MM.1S (cell line): Measurements from ENCODE around the gene ARID4A.

ENCODE experiments used
- DNase-seq: peaks from one replicate; pipeline ENCODE4 v3.0.0-alpha.2; 2015
- H2AFZ ChIP-seq: fragments of 300-600 bp; sonication (generic); 2 replicates; pipeline ENCODE4 v1.6.0; 2016; ENCODE audit warnings: antibody characterized with exemption, low read length
- H3F3A ChIP-seq: fragments of 300-600 bp; sonication (generic); 2 replicates; pipeline ENCODE4 v1.6.1; 2016; ENCODE audit warnings: mild to moderate bottlenecking, antibody characterized with exemption, low read length, moderate library complexity, mixed read lengths; ENCODE audit not compliant: insufficient read depth
- H3K27ac ChIP-seq: fragments of 300-600 bp; sonication (generic); 2 replicates; pipeline ENCODE4 v1.5.1; 2016; ENCODE audit warnings: mild to moderate bottlenecking, low read length
- H3K27me3 ChIP-seq: fragments of 300-600 bp; sonication (generic); replicated peaks from 2 replicates; pipeline ENCODE4 v1.6.0; 2016; ENCODE audit warnings: low read length; ENCODE audit not compliant: insufficient read depth
- H3K36me3 ChIP-seq: fragments of 300-600 bp; sonication (generic); replicated peaks from 2 replicates; pipeline ENCODE4 v1.6.1; 2016; ENCODE audit warnings: mild to moderate bottlenecking, low read length, mixed read lengths; ENCODE audit not compliant: insufficient read depth
- H3K4me1 ChIP-seq: fragments of 300-600 bp; sonication (generic); 2 replicates; pipeline ENCODE4 v1.6.1; 2016; ENCODE audit warnings: low read length, mixed read lengths
- H3K4me2 ChIP-seq: fragments of 300-600 bp; sonication (generic); 2 replicates; pipeline ENCODE4 v1.6.0; 2016; ENCODE audit warnings: low read depth, low read length
- H3K4me3 ChIP-seq: fragments of 300-600 bp; sonication (generic); 2 replicates; pipeline ENCODE4 v1.5.1; 2016; ENCODE audit warnings: low read length, mixed read lengths
- H3K79me2 ChIP-seq: fragments of 300-600 bp; sonication (generic); 2 replicates; pipeline ENCODE4 v1.6.1; 2016; ENCODE audit warnings: mixed run types, low read length, mixed read lengths
- H3K9ac ChIP-seq: fragments of 300-600 bp; sonication (generic); 2 replicates; pipeline ENCODE4 v1.6.1; 2016; ENCODE audit warnings: low read length, mixed read lengths
- H3K9me2 ChIP-seq: fragments of 300-600 bp; sonication (generic); replicated peaks from 2 replicates; pipeline ENCODE4 v1.6.1; 2016; ENCODE audit warnings: mild to moderate bottlenecking, low read length, mixed read lengths; ENCODE audit not compliant: insufficient read depth
- H3K9me3 ChIP-seq: fragments of 300-600 bp; sonication (generic); replicated peaks from 2 replicates; pipeline ENCODE4 v1.6.1; 2016; ENCODE audit warnings: mild to moderate bottlenecking, low read length, mixed read lengths; ENCODE audit not compliant: insufficient read depth
- H4K20me1 ChIP-seq: fragments of 300-600 bp; sonication (generic); 2 replicates; pipeline ENCODE4 v1.6.1; 2016; ENCODE audit warnings: mild to moderate bottlenecking, low read length, moderate library complexity, mixed read lengths; ENCODE audit not compliant: insufficient read depth
- EZH2 ChIP-seq: fragments of 300-600 bp; sonication (generic); optimal IDR thresholded peaks from 2 replicates; pipeline ENCODE3; 2017; ENCODE audit warnings: low read depth, mild to moderate bottlenecking, antibody characterized with exemption, low read length, mixed read lengths
- EZH2phosphoT487 ChIP-seq: fragments of 300-600 bp; sonication (generic); IDR thresholded peaks from 2 replicates; pipeline ENCODE4 v1.6.1; 2018; ENCODE audit warnings: antibody characterized with exemption, low read length
- TF ChIP-seq, protein P1 (sequence below): fragments of 300-600 bp; sonication (generic); IDR thresholded peaks from 2 replicates; pipeline ENCODE4 v1.5.1; 2016; ENCODE audit warnings: antibody characterized with exemption, low read length, mixed read lengths

Gene ARID4A

DNA sequence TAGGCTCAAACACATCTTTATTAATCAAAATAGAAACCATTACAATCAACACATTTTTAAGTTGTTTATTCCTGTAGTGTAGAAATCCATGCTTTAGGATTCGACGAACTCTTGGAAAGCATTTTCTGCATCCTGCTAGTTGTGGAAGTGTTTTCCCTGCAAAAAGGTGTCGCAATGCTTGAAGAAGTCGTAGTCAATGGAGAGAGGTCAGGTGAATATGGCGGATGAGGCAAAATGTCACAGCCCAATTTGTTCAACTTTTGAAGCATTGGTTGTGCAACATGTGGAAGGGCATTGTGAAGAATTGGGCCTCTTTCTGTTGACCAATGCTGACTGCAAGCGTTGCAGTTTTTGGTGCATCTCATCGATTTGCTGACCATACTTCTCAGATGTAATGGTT, 4.2 kb upstream of the ARID4A start:
- Histone ChIP-seq H3K4me2 (no peak overlapping the region), H3K9me2 (no peaks in the 10 kb centered on the region), H3K4me1 (no peaks in the 10 kb centered on the region), H3K9me3 (no peaks in the 10 kb centered on the region), H3K4me3 (no peak overlapping the region), H3F3A (no peaks in the 10 kb centered on the region), H3K27me3 (no peaks in the 10 kb centered on the region), H3K27ac (no peak overlapping the region), H3K9ac (no peak overlapping the region), H3K36me3 (no peaks in the 10 kb centered on the region; the same call in 1 of the 2 replicates), H4K20me1 (no peaks in the 10 kb centered on the region), H3K79me2 (peaks cover 77% of the 10 kb centered on the region), H2AFZ (no peak overlapping the region)
- no peak for TF ChIP-seq EZH2
- DNase-seq, result no peak

DNA sequence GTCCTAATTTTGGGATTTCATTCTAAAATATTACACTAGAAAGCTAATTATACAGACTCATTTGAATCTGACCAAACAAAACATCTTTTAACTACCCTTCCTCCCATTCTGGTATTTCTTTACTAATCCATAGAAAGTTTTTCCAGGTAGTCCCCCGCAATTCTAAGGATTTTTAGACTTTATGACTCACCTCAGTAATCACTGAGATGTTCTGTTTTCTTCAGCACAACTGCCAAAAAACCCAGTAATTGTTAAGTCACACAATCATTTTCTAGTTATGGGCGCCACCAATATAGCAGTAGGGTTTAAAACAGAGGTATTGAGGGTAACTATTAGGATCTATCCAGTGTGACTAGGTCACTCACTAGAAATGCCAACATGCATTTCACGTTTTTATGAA, 1.6 kb upstream of the ARID4A start:
- H3K9me2 ChIP-seq, result no peaks in the 10 kb centered on the region
- no peaks in the 10 kb centered on the region for H4K20me1 ChIP-seq
- no peaks in the 10 kb centered on the region for H3K27me3 ChIP-seq
- H3K36me3 ChIP-seq, result no peaks in the 10 kb centered on the region; the same call in 1 of the 2 replicates
- no peaks in the 10 kb centered on the region for H3K9me3 ChIP-seq
- no peak overlapping the region for H2AFZ ChIP-seq
- no peak for DNase-seq
- H3K4me1 ChIP-seq, result no peaks in the 10 kb centered on the region
- H3K4me3 ChIP-seq, result peak overlapping the region; percentile 88
- peak overlapping the region; percentile 97; the same call in 1 of the 2 replicates for H3K27ac ChIP-seq
- TF ChIP-seq EZH2phosphoT487 (no peak), EZH2 (no peak)
- TF ChIP-seq, protein P1, sequence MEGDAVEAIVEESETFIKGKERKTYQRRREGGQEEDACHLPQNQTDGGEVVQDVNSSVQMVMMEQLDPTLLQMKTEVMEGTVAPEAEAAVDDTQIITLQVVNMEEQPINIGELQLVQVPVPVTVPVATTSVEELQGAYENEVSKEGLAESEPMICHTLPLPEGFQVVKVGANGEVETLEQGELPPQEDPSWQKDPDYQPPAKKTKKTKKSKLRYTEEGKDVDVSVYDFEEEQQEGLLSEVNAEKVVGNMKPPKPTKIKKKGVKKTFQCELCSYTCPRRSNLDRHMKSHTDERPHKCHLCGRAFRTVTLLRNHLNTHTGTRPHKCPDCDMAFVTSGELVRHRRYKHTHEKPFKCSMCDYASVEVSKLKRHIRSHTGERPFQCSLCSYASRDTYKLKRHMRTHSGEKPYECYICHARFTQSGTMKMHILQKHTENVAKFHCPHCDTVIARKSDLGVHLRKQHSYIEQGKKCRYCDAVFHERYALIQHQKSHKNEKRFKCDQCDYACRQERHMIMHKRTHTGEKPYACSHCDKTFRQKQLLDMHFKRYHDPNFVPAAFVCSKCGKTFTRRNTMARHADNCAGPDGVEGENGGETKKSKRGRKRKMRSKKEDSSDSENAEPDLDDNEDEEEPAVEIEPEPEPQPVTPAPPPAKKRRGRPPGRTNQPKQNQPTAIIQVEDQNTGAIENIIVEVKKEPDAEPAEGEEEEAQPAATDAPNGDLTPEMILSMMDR, result no peak
- no peaks in the 10 kb centered on the region for H3F3A ChIP-seq
- H3K79me2 ChIP-seq, result peaks cover 76% of the 10 kb centered on the region
- peak overlapping the region; percentile 79 for H3K4me2 ChIP-seq
- H3K9ac ChIP-seq, result peak overlapping the region; percentile 82; the same call in 1 of the 2 replicates

- no peak for TF ChIP-seq EZH2
- peak overlapping the region; percentile 97; the same call in 1 of the 2 replicates for H3K27ac ChIP-seq
- DNase-seq, result peak; percentile 7
- peak overlapping the region; percentile 79 for H3K4me2 ChIP-seq
- peak overlapping the region; percentile 82 for H3K9ac ChIP-seq
- no peaks in the 10 kb centered on the region; the same call in 1 of the 2 replicates for H3K36me3 ChIP-seq
- no peak overlapping the region for H2AFZ ChIP-seq
- no peaks in the 10 kb centered on the region for H3F3A ChIP-seq
- H3K4me3 ChIP-seq, result peak overlapping the region; percentile 88
- H4K20me1 ChIP-seq, result no peaks in the 10 kb centered on the region
- H3K9me2 ChIP-seq, result no peaks in the 10 kb centered on the region
- H3K9me3 ChIP-seq, result no peaks in the 10 kb centered on the region
- H3K4me1 ChIP-seq, result no peaks in the 10 kb centered on the region
- no peaks in the 10 kb centered on the region for H3K27me3 ChIP-seq
- H3K79me2 ChIP-seq, result peaks cover 69% of the 10 kb centered on the region
These were observed 968 bp upstream of the ARID4A start for GRCh38 chr14:58297412-58297761.

- no peaks in the 10 kb centered on the region for H3K27me3 ChIP-seq
- H4K20me1 ChIP-seq, result no peaks in the 10 kb centered on the region
- H3K79me2 ChIP-seq, result peaks cover 64% of the 10 kb centered on the region
- no peak for TF ChIP-seq EZH2
- no peak for TF ChIP-seq EZH2phosphoT487
- TF ChIP-seq, protein P1, result no peak
- H3K36me3 ChIP-seq, result no peaks in the 10 kb centered on the region; the same call in 1 of the 2 replicates
- H3K4me3 ChIP-seq, result peak overlapping the region; percentile 88
- H3F3A ChIP-seq, result no peaks in the 10 kb centered on the region
- H3K9me2 ChIP-seq, result no peaks in the 10 kb centered on the region
- peak; percentile 96 for DNase-seq
- peak overlapping the region; percentile 97 for H3K27ac ChIP-seq
- 0 out of 2 replicates have a peak overlapping the region, but pooled peaks have one; percentile 58 for H2AFZ ChIP-seq
- H3K9ac ChIP-seq, result peak overlapping the region; percentile 82
- no peaks in the 10 kb centered on the region for H3K4me1 ChIP-seq
- peak overlapping the region; percentile 79; the same call in 1 of the 2 replicates for H3K4me2 ChIP-seq
- no peaks in the 10 kb centered on the region for H3K9me3 ChIP-seq
These were observed 436 bp upstream of the ARID4A start for GRCh38 chr14:58297762-58298476.
